BLaER1 treated with 17β-estradiol and CSF1 and Interleukin-3, amounts not matched to agents 10 nM and 100 nM (cell line): ENCODE data around the gene TRAPPC3L.

Experiments used
- H3K27ac ChIP-seq, 11 experiments: shearing (Covaris generic); formaldehyde crosslinking; 2 replicates each; pipeline ENCODE4 v1.8.1; 2022
- H3K27me3 ChIP-seq, 11 experiments: shearing (Covaris generic); formaldehyde crosslinking; 2 replicates each; pipeline ENCODE4 v1.8.1; 2022
- H3K36me3 ChIP-seq, 11 experiments: shearing (Covaris generic); formaldehyde crosslinking; 2 replicates each; pipeline ENCODE4 v1.8.1; 2022
- H3K4me1 ChIP-seq, 10 experiments: shearing (Covaris generic); formaldehyde crosslinking; 2 replicates each; pipeline ENCODE4 v1.8.1; 2022
- H3K4me2 ChIP-seq, 11 experiments: shearing (Covaris generic); formaldehyde crosslinking; 2 replicates each; pipeline ENCODE4 v1.8.1; 2022
- H3K4me3 ChIP-seq, 10 experiments: shearing (Covaris generic); formaldehyde crosslinking; 2 replicates each; pipeline ENCODE4 v1.8.1; 2022
- H3K9ac ChIP-seq, 11 experiments: shearing (Covaris generic); formaldehyde crosslinking; 2 replicates each; pipeline ENCODE4 v1.8.1; 2022
- H3K9me3 ChIP-seq, 11 experiments: shearing (Covaris generic); formaldehyde crosslinking; replicated peaks in 1 of 11; 2 replicates each; pipeline ENCODE4 v1.8.1; 2022
- H4K20me1 ChIP-seq, 11 experiments: shearing (Covaris generic); formaldehyde crosslinking; 2 replicates each; pipeline ENCODE4 v1.8.1; 2022
- Cebpa-rat ChIP-seq, 11 experiments: shearing (Covaris generic); IDR thresholded peaks; 2 replicates each; pipeline ENCODE4 v1.8.1; 2022

The TRAPPC3L gene

GRCh38 chr6:116545651-116546050 lies at the start of gene TRAPPC3L:
TSS of gene TRAPPC3L (minus strand) at chr6:116545684. CDS start at chr6:116545514, 170 bp downstream.
- no peak within 1 kb of the TSS for H3K27ac ChIP-seq
- no peaks in the 10 kb centered on the region for H3K27me3 ChIP-seq
- no peak within 1 kb of the TSS for H3K4me3 ChIP-seq
- no peak within 1 kb of the TSS for H3K9ac ChIP-seq
- H3K4me2 ChIP-seq, result no peak within 1 kb of the TSS
- H4K20me1 ChIP-seq, result no peaks in the 10 kb centered on the region
- H3K36me3 ChIP-seq, result no peaks in the 10 kb centered on the region
- H3K4me1 ChIP-seq, result no peaks in the 10 kb centered on the region
- H3K9me3 ChIP-seq, result no peaks in the 10 kb centered on the region
- no peak for TF ChIP-seq Cebpa-rat (IDR thresholded peaks at IDR 0.05)

DNA sequence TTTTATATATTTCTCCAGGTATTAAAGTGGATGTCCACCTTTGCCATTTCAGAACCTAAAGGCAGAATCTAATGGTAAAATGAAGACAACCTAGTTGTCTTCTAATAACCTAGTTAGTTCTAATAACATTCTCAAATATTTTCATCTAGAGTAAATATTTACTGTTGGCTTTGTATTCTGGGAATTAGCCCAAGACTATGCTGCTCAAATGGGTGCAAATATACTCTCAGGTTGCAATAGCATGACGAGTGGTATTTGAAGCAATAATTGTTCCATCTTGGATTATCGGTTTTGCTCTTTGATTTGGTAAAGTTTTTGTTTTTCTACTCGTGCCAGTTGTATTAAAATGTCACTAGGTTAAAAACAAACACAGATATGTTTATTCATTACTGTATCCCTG lies 49.8 kb upstream of the TRAPPC3L start:
- Histone ChIP-seq H3K4me2 (no peak overlapping the region), H3K9me3 (no peaks in the 10 kb centered on the region), H3K27ac (no peak overlapping the region), H3K4me1 (no peaks in the 10 kb centered on the region), H4K20me1 (no peaks in the 10 kb centered on the region; a peak in 1 of 22 replicates), H3K4me3 (no peak overlapping the region), H3K27me3 (no peaks in the 10 kb centered on the region), H3K36me3 (peaks cover 53 to 78% (median 58%) of the 10 kb centered on the region in 11 experiments), H3K9ac (no peak overlapping the region)
- no peak for TF ChIP-seq Cebpa-rat (IDR thresholded peaks at IDR 0.05)

DNA sequence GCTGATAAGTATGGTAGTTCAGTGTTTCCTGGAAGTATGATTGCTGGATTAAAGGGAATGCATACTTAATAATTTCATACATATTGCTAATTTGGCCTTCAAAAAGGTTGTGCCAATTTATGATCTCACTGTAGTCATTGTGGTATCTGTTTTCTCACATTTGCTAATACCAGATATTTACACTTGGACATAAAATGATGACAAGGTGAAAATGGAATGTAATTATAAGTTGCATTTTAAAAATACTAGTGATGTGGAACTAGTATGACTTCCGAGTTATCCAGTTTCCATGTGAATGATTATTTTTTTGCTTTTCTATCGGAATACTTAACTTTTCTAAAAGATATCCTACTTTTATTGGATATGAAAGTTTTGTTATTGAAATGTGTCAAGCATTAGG lies 41.3 kb upstream of the TRAPPC3L start:
- no peaks in the 10 kb centered on the region for H3K27me3 ChIP-seq
- TF ChIP-seq Cebpa-rat (IDR thresholded peaks at IDR 0.05), result no peak
- no peak overlapping the region for H3K9ac ChIP-seq
- peaks cover 75 to 96% (median 87%) of the 10 kb centered on the region in 11 experiments for H3K36me3 ChIP-seq
- peaks cover 0 to 9% (median 0%) of the 10 kb centered on the region in 11 experiments; a peak in 8 of 22 replicates for H3K9me3 ChIP-seq
- peaks cover 0 to 21% (median 0%) of the 10 kb centered on the region in 11 experiments; a peak in 6 of 22 replicates for H4K20me1 ChIP-seq
- H3K4me2 ChIP-seq, result no peak overlapping the region
- H3K4me3 ChIP-seq, result no peak overlapping the region
- no peak overlapping the region for H3K27ac ChIP-seq
- H3K4me1 ChIP-seq, result no peaks in the 10 kb centered on the region

DNA sequence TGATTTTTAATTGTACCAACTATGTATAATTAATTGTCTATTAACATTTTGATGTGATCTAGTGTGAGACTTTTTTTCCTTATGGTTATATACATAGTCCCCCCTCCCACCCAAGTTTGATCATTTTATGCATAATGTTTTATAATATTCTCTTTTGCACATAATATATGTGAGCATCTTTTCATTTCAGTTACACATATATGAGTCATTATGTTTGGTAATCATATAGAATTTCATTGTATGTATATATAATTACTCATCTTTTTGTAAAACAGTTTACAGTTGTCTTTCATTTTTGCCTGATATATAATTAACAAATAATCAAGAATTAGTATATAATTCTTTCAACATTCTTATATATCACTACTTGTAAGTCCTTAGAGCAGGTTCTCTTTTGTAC lies 40.8 kb upstream of the TRAPPC3L start:
- H3K9ac ChIP-seq, result no peak overlapping the region
- H3K4me2 ChIP-seq, result no peak overlapping the region
- peaks cover 0 to 9% (median 0%) of the 10 kb centered on the region in 11 experiments; a peak in 8 of 22 replicates for H3K9me3 ChIP-seq
- no peaks in the 10 kb centered on the region for H3K27me3 ChIP-seq
- H3K27ac ChIP-seq, result no peak overlapping the region
- H3K4me1 ChIP-seq, result no peaks in the 10 kb centered on the region
- TF ChIP-seq Cebpa-rat (IDR thresholded peaks at IDR 0.05), result no peak
- no peak overlapping the region for H3K4me3 ChIP-seq
- H4K20me1 ChIP-seq, result peaks cover 0 to 21% (median 0%) of the 10 kb centered on the region in 11 experiments; a peak in 6 of 22 replicates
- H3K36me3 ChIP-seq, result peaks cover 73 to 94% (median 86%) of the 10 kb centered on the region in 11 experiments

GRCh38 chr6:116580198-116580597 lies 34.7 kb upstream of the TRAPPC3L start:
- TF ChIP-seq Cebpa-rat (IDR thresholded peaks at IDR 0.05), result no peak

GRCh38 chr6:116579143-116579542 lies 33.7 kb upstream of the TRAPPC3L start:
- no peak for TF ChIP-seq Cebpa-rat (IDR thresholded peaks at IDR 0.05)
- no peak overlapping the region for H3K4me2 ChIP-seq
- H4K20me1 ChIP-seq, result peaks cover 0 to 70% (median 21%) of the 10 kb centered on the region in 11 experiments; a peak in 14 of 22 replicates
- H3K27me3 ChIP-seq, result no peaks in the 10 kb centered on the region
- H3K9ac ChIP-seq, result no peak overlapping the region
- H3K27ac ChIP-seq, result no peak overlapping the region
- peaks cover 69 to 92% (median 80%) of the 10 kb centered on the region in 11 experiments for H3K36me3 ChIP-seq
- no peak overlapping the region for H3K4me3 ChIP-seq
- peaks cover 0 to 14% (median 2%) of the 10 kb centered on the region in 10 experiments; a peak in 6 of 20 replicates for H3K4me1 ChIP-seq
- H3K9me3 ChIP-seq, result no peaks in the 10 kb centered on the region

More at GRCh38 chr6:116580198-116580597, 34.7 kb upstream of the TRAPPC3L start:
- Histone ChIP-seq H3K9me3 (no peaks in the 10 kb centered on the region), H3K4me1 (peaks cover 0 to 12% (median 0%) of the 10 kb centered on the region in 10 experiments; a peak in 1 of 20 replicates), H3K27me3 (no peaks in the 10 kb centered on the region), H3K27ac (no peak overlapping the region), H3K9ac (no peak overlapping the region), H4K20me1 (peaks cover 0 to 64% (median 21%) of the 10 kb centered on the region in 11 experiments; a peak in 14 of 22 replicates), H3K4me2 (no peak overlapping the region), H3K36me3 (peaks cover 70 to 95% (median 82%) of the 10 kb centered on the region in 11 experiments), H3K4me3 (no peak overlapping the region)

GRCh38 chr6:116578335-116578734 lies 32.9 kb upstream of the TRAPPC3L start:
- TF ChIP-seq Cebpa-rat (IDR thresholded peaks at IDR 0.05), result no peak
- Histone ChIP-seq H3K36me3 (peaks cover 66 to 91% (median 78%) of the 10 kb centered on the region in 11 experiments), H3K9ac (no peak overlapping the region)

DNA sequence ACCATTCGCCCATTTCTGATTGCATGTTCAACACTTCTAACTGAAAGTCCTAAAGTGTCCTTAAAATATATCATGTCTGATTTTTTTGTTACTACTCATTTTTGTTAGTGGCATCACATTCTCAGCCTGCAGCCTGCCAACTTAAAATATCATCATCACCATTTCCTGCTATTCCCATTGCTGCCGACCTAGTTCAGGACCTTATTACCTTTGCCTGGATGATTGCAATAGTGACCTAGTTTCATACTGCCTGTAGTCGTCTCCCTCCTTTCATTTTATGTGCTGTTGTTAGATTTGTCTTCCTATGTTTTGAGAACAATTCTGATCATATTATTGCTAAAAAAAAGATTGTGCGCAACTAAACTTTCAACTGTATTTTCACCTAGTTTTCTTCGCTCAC lies 32.0 kb upstream of the TRAPPC3L start:
- H4K20me1 ChIP-seq, result peaks cover 0 to 76% (median 28%) of the 10 kb centered on the region in 11 experiments; a peak in 14 of 22 replicates
- H3K4me1 ChIP-seq, result peaks cover 9 to 30% (median 18%) of the 10 kb centered on the region in 10 experiments
- no peak for TF ChIP-seq Cebpa-rat (IDR thresholded peaks at IDR 0.05)
- H3K36me3 ChIP-seq, result peaks cover 60 to 83% (median 70%) of the 10 kb centered on the region in 11 experiments
- H3K9me3 ChIP-seq, result no peaks in the 10 kb centered on the region
- H3K4me2 ChIP-seq, result no peak overlapping the region
- no peak overlapping the region for H3K9ac ChIP-seq
- no peak overlapping the region for H3K4me3 ChIP-seq
- no peaks in the 10 kb centered on the region for H3K27me3 ChIP-seq
- no peak overlapping the region for H3K27ac ChIP-seq

More at GRCh38 chr6:116578335-116578734, 32.9 kb upstream of the TRAPPC3L start:
- H3K4me2 ChIP-seq, result no peak overlapping the region
- H3K27me3 ChIP-seq, result no peaks in the 10 kb centered on the region
- no peak overlapping the region for H3K27ac ChIP-seq
- H3K4me3 ChIP-seq, result no peak overlapping the region
- H4K20me1 ChIP-seq, result peaks cover 0 to 72% (median 21%) of the 10 kb centered on the region in 11 experiments; a peak in 14 of 22 replicates
- peaks cover under 1 to 22% (median 9%) of the 10 kb centered on the region in 10 experiments; a peak in 18 of 20 replicates for H3K4me1 ChIP-seq
- no peaks in the 10 kb centered on the region for H3K9me3 ChIP-seq

GRCh38 chr6:116575227-116575626 lies 29.7 kb upstream of the TRAPPC3L start:
- H3K27ac ChIP-seq, result no peak overlapping the region
- no peak overlapping the region for H3K4me3 ChIP-seq
- no peaks in the 10 kb centered on the region for H3K9me3 ChIP-seq
- peaks cover 0 to 76% (median 28%) of the 10 kb centered on the region in 11 experiments; a peak in 14 of 22 replicates for H4K20me1 ChIP-seq
- H3K27me3 ChIP-seq, result no peaks in the 10 kb centered on the region
- no peak for TF ChIP-seq Cebpa-rat (IDR thresholded peaks at IDR 0.05)
- no peak overlapping the region for H3K4me2 ChIP-seq
- peaks cover 12 to 35% (median 21%) of the 10 kb centered on the region in 10 experiments for H3K4me1 ChIP-seq
- no peak overlapping the region for H3K9ac ChIP-seq
- peaks cover 44 to 66% (median 54%) of the 10 kb centered on the region in 11 experiments for H3K36me3 ChIP-seq
